Right forelimb (tissue), 1 donor: Measurements from ENCODE around the gene ANKRD34B.
A peak's percentile ranks its signal among the peaks of the same experiment; 100 is the strongest.

ENCODE experiments used
- DNase-seq: peaks from one replicate; pipeline ENCODE4 v3.0.0-alpha.2; 2018

Gene ANKRD34B

DNA sequence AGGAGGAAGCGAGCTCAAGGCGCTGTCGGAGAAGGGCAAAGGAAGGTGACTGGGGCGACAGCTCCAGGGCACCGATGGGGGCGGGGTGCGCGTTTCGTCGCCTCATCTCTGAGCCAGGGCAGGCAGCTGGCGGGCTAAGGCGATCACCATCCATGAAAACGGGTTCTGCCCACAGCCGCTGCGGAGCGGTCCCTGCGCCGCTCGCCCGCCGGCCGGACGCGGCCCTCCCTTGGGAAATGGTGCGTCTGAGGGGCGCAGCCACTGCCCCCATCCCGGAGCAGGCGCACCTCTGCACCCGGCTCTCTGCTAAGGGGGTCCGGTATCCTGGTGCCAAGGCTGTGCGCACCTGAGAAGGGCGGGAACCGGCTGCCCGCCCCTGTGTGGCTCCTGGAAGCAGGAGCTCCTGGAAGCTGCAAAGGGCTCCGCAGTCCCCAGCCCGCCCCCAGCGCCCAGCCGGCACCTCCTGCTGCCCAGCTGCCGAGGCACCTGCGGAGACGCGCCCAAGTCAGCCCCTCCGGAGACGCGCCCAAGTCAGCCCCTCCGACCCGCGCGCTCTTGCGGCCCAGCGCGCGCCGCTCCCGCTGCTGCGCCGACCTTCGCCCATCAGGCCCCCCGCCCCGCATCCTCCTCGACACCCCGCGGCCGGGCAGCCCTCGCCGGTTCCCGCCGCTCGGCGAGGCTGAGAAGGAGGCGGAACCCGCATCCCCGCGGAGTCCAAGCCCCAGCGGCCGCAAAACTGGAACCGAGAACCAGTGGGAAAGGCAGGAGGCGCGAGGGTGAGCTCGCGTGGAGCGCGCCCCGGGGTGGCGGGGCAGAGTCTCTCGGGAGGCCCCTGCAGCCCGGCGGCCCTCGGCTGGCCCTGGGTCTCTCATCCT lies 757 bp downstream of the ANKRD34B start:
- DNase-seq: peak; percentile 45

DNA sequence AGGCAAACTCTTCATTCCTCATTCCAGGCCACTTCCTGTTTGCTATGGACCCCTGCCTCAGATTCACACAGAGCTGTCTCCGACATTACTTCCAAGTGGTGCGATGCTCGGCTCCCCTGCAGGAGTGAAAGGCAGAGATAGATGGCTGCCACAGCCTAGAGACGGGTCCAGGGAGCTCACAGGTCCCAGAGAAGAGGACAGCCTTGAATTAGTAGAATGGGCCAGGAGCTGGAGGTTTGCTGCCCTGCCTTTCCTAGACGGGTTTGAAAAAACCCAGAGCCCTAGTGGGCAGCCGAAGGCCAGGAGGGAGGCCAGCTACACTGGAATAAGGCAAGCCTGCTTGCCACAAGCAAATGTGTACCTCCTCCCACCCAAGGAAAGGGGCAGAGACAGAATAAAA lies 1.8 kb downstream of the ANKRD34B start:
- DNase-seq: no peak

GRCh38 chr5:80566711-80567259 lies 3.3 kb downstream of the ANKRD34B start:
- DNase-seq: no peak

DNA sequence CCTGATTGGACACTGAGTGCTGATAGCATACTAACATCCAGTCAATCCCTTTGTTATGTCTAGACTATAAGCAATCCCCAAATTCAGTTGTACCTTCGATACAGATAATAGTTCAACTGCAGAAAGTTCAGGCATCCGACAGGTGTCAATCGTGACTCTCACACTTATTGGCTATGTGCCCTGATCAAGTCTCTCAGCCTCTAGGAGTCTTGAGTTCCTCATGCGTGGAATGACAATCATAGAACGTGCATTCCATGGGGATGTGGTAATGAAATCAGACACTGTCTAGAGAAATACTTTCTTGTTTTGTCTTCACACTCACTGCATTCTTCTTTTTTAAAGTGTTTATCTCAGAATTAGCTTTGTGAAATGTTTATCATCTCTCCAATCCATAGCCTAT lies 4.8 kb downstream of the ANKRD34B start:
- no peak for DNase-seq

- no peak for DNase-seq
Observed at GRCh38 chr5:80559244-80559643, 10.8 kb downstream of the ANKRD34B start.

DNA sequence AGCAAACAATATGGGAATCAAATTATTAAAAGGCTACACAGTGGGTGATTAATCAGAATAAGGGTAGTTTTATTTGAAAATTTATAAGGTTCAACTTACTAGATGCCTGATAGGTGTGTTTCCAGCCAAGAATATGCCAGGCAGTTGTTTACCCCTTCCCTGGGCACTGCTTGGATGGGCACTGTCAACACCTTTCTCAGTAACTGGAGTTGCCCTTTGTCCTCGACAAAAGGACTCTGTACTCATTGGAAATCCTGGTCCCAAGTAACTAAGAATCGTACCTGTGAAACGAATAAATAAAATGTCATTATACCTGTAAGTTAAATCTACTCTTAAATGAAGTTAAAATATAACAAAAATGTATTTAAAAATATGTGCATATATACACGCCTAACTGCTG lies 15.0 kb downstream of the ANKRD34B start:
- no peak for DNase-seq

- no peak for DNase-seq
Observed at GRCh38 chr5:80554646-80555045, 15.4 kb downstream of the ANKRD34B start.

DNA sequence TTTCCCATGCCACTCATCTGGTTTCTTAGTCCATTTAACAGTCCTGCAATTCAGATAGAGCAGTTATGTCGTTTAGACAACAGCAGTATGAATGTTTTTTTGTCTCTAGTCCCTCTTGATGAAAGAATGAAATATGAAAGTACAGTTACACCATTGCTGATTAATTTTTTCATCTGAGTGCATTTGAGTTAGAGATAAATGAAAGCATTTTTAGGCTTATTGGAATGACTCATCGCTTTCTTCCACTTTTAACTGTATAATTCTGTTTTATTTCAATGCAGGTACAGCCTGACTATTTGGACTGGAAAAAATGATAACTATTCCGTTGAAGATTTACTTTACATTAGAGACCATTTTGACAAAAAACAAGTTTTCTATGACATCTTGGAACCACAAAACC lies 28.7 kb downstream of the ANKRD34B start:
- DNase-seq: no peak

- no peak for DNase-seq
Observed at GRCh38 chr5:80540691-80541090, 29.4 kb downstream of the ANKRD34B start.

GRCh38 chr5:80516826-80517225 lies 53.3 kb downstream of the ANKRD34B start:
- DNase-seq: no peak

GRCh38 chr5:80509362-80509761 lies 60.7 kb downstream of the ANKRD34B start:
- DNase-seq: no peak

GRCh38 chr5:80508844-80509243 lies 61.2 kb downstream of the ANKRD34B start:
- DNase-seq: no peak

DNA sequence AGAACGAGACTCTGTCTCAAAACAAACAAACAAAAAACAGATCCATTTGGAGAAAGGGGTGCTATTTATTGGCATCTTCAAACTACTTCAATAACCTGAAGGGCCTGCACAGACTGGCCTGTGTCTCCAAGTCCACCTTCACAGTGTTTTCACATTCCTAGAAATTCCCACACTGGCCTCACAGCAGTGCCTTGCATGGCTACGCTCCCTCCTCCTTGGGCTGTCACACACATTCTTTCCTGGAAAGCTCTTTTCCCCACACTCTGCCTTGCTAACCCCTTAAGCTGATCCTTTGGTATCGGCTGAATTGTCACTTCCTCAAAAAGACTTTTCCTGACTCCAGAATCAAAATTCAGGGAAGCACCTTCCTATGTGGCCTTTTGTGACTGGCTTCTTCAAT lies 62.4 kb downstream of the ANKRD34B start:
- no peak for DNase-seq
